ENCODE measurements around the gene NMNAT1.

The NMNAT1 gene

DNA sequence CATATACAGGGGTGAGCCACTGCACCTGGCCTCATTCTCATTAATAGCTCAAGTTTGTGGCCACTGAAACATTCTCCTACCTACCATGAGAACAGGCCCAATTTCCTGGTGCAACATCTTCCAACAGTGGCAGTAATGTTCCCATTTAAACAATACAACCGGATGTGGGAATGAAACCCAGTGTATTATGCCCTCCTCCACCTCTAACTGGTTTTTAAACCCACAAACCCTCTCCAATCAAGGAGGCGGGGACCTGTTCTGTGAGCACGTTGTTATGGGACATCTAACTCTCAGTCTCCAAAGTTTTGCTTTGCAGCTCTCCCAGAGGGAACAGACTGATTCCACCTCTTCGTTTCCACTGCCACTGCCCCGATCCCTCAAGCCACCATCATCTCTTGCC lies 35.8 kb upstream of the NMNAT1 start:
- Histone ChIP-seq H3K27me3 (ENCODE audit: insufficient read depth, poor library complexity, severe bottlenecking) (no peaks in the 10 kb centered on the region), H3K27ac (ENCODE audit: poor library complexity, severe bottlenecking) (peak overlapping the region; percentile 72), H3K4me3 (ENCODE audit: severe bottlenecking) (no peak overlapping the region), H3K4me1 (ENCODE audit: insufficient read depth, poor library complexity, severe bottlenecking) (peaks cover 6% of the 10 kb centered on the region), H3K36me3 (ENCODE audit: low read depth) (no peaks in the 10 kb centered on the region; the same call in 1 of the 2 replicates), H3K9me3 (ENCODE audit: severe bottlenecking) (no peaks in the 10 kb centered on the region)
- ATAC-seq (ENCODE audit: low read depth) (no peak), DNase-seq (ENCODE audit: low spot score) (no peak)
- TF ChIP-seq, protein P1, sequence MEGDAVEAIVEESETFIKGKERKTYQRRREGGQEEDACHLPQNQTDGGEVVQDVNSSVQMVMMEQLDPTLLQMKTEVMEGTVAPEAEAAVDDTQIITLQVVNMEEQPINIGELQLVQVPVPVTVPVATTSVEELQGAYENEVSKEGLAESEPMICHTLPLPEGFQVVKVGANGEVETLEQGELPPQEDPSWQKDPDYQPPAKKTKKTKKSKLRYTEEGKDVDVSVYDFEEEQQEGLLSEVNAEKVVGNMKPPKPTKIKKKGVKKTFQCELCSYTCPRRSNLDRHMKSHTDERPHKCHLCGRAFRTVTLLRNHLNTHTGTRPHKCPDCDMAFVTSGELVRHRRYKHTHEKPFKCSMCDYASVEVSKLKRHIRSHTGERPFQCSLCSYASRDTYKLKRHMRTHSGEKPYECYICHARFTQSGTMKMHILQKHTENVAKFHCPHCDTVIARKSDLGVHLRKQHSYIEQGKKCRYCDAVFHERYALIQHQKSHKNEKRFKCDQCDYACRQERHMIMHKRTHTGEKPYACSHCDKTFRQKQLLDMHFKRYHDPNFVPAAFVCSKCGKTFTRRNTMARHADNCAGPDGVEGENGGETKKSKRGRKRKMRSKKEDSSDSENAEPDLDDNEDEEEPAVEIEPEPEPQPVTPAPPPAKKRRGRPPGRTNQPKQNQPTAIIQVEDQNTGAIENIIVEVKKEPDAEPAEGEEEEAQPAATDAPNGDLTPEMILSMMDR (IDR thresholded peaks at IDR 0.05; ENCODE audit: poor library complexity, severe bottlenecking), result no peak

DNA sequence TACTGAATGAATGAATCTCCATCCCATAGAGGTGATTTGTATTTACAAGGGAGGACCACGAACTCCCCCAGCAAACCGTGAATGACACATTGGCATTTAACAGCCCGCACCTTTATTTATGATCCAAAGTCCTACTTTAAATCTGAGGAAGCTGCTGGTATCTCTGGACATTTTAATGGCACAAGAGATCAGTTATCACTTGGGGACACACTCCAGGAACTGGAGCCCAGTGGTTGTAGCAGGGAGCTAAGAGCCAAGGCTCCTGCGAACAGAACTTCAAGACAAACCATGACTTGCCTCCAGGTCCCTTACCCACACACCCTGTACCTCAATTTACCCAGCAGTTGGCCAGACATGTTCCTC lies 34.4 kb upstream of the NMNAT1 start:
- TF ChIP-seq, protein P1 (IDR thresholded peaks at IDR 0.05; ENCODE audit: poor library complexity, severe bottlenecking), result no peak
- peak overlapping the region; percentile 72 for H3K27ac ChIP-seq (ENCODE audit: poor library complexity, severe bottlenecking)
- DNase-seq (ENCODE audit: low spot score) (no peak), ATAC-seq (ENCODE audit: low read depth) (no peak)
- peaks cover 6% of the 10 kb centered on the region for H3K4me1 ChIP-seq (ENCODE audit: insufficient read depth, poor library complexity, severe bottlenecking)
- peak overlapping the region; percentile 86 for H3K4me3 ChIP-seq (ENCODE audit: severe bottlenecking)
- no peaks in the 10 kb centered on the region for H3K27me3 ChIP-seq (ENCODE audit: insufficient read depth, poor library complexity, severe bottlenecking)
- no peaks in the 10 kb centered on the region; the same call in 1 of the 2 replicates for H3K36me3 ChIP-seq (ENCODE audit: low read depth)
- H3K9me3 ChIP-seq (ENCODE audit: severe bottlenecking), result no peaks in the 10 kb centered on the region

GRCh38 chr1:9909234-9910046 lies 33.8 kb upstream of the NMNAT1 start:
- H3K36me3 ChIP-seq (ENCODE audit: low read depth), result no peaks in the 10 kb centered on the region; the same call in 1 of the 2 replicates
- TF ChIP-seq, protein P1 (IDR thresholded peaks at IDR 0.05; ENCODE audit: poor library complexity, severe bottlenecking), result peak; percentile 11
- no peaks in the 10 kb centered on the region for H3K9me3 ChIP-seq (ENCODE audit: severe bottlenecking)
- peaks cover 6% of the 10 kb centered on the region for H3K4me1 ChIP-seq (ENCODE audit: insufficient read depth, poor library complexity, severe bottlenecking)
- DNase-seq (ENCODE audit: low spot score) (no peak), ATAC-seq (ENCODE audit: low read depth) (0 out of 3 replicates have a peak, but pooled peaks have one; percentile 2)
- H3K27me3 ChIP-seq (ENCODE audit: insufficient read depth, poor library complexity, severe bottlenecking), result no peaks in the 10 kb centered on the region
- H3K27ac ChIP-seq (ENCODE audit: poor library complexity, severe bottlenecking), result peak overlapping the region; percentile 72
- peak overlapping the region; percentile 86 for H3K4me3 ChIP-seq (ENCODE audit: severe bottlenecking)

DNA sequence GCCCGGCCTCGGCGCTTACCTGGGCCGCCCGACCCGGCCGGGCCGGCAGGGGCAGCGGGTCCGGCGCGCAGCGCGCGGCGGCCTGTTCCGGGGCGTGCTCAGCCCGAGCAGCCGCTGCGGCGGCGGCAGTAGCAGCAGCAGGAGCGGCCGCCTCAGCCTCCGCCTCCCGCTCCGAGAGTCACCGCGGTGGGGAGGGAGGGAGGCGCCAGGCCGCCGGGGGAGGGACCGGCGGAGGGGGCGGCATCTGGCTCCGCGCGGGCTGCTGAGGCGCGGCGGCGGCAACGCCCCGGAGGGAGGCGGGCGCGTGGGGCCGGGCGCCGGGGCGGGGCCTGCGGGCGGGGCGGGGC lies 33.2 kb upstream of the NMNAT1 start, which contains the start of gene CTNNBIP1:
CTNNBIP1 (minus strand) TSS at position 194 of the 347 bp plus-strand sequence. CDS start 38,205 bp downstream, outside the sequence.
- ATAC-seq (ENCODE audit: low read depth), result peak; percentile 61
- no peaks in the 10 kb centered on the region for H3K27me3 ChIP-seq (ENCODE audit: insufficient read depth, poor library complexity, severe bottlenecking)
- DNase-seq (ENCODE audit: low spot score), result no peak
- TF ChIP-seq, protein P1 (IDR thresholded peaks at IDR 0.05; ENCODE audit: poor library complexity, severe bottlenecking), result no peak
- peak within 1 kb of the TSS; percentile 72 for H3K27ac ChIP-seq (ENCODE audit: poor library complexity, severe bottlenecking)
- no peaks in the 10 kb centered on the region for H3K9me3 ChIP-seq (ENCODE audit: severe bottlenecking)
- no peaks in the 10 kb centered on the region; the same call in 1 of the 2 replicates for H3K36me3 ChIP-seq (ENCODE audit: low read depth)
- peak within 1 kb of the TSS; percentile 86 for H3K4me3 ChIP-seq (ENCODE audit: severe bottlenecking)
- H3K4me1 ChIP-seq (ENCODE audit: insufficient read depth, poor library complexity, severe bottlenecking), result peaks cover 6% of the 10 kb centered on the region

Data from RWPE2 (cell line).